ENCODE results near the gene DALRD3. TPM values are rescaled to one million over a fixed set of nuclear protein-coding genes. Genes with fewer than 3 reads are reported as not detected.

DALRD3 gene
- total RNA-seq, 1 donor from 2014 or later: 32.9 TPM

- Mint-ChIP-seq H3K4me3 (no peak overlapping the region), H3K27me3 (ENCODE audit: insufficient read depth, low read depth) (no peaks in the 10 kb centered on the region), H3K27ac (no peak overlapping the region), H3K9me3 (no peaks in the 10 kb centered on the region), H3K4me1 (peaks cover 3% of the 10 kb centered on the region), H3K36me3 (peaks cover 22% of the 10 kb centered on the region)
- Histone ChIP-seq H4K20me1 (ENCODE audit: low read depth) (peaks cover 9% of the 10 kb centered on the region), H3K4me2 (no peak overlapping the region), H3K9ac (no peak overlapping the region), H3K27me3 (no peaks in the 10 kb centered on the region), H3K4me3 (no peak overlapping the region), H3K9me3 (ENCODE audit: low read depth) (no peaks in the 10 kb centered on the region), H3K36me3 (no peaks in the 10 kb centered on the region), H3K27ac (no peak overlapping the region), H2AFZ (replicated peaks) (no peak overlapping the region), H3F3A (ENCODE audit: low read depth) (peaks cover 38% of the 10 kb centered on the region), H3K4me1 (no peaks in the 10 kb centered on the region), H3K79me2 (ENCODE audit: low read depth) (no peaks in the 10 kb centered on the region)
- TF ChIP-seq EZH2phosphoT487 (IDR thresholded peaks at IDR 0.05): no peak
- no peak for TF ChIP-seq EZH2 (IDR thresholded peaks at IDR 0.05)
- no peak for TF ChIP-seq CTCF (IDR thresholded peaks at IDR 0.05)
- DNase-seq (ENCODE audit: low spot score): no peak
Measured at GRCh38 chr3:49034650-49035049, 16.3 kb upstream of the DALRD3 start.

- Mint-ChIP-seq H3K4me3 (no peak overlapping the region), H3K27me3 (ENCODE audit: insufficient read depth, low read depth) (peaks cover 8% of the 10 kb centered on the region), H3K4me1 (peaks cover 17% of the 10 kb centered on the region), H3K36me3 (peaks cover 23% of the 10 kb centered on the region), H3K27ac (no peak overlapping the region), H3K9me3 (no peaks in the 10 kb centered on the region)
- H3K4me3 ChIP-seq: no peak overlapping the region
- no peaks in the 10 kb centered on the region for H3K27me3 ChIP-seq
- no peak overlapping the region for H3K9ac ChIP-seq
- H3F3A ChIP-seq (ENCODE audit: low read depth): peaks cover 45% of the 10 kb centered on the region
- H3K36me3 ChIP-seq: no peaks in the 10 kb centered on the region
- peaks cover 11% of the 10 kb centered on the region for H3K4me1 ChIP-seq
- no peak overlapping the region for H3K4me2 ChIP-seq
- H3K79me2 ChIP-seq (ENCODE audit: low read depth): peaks cover 14% of the 10 kb centered on the region
- H2AFZ ChIP-seq (replicated peaks): no peak overlapping the region
- no peak for DNase-seq (ENCODE audit: low spot score)
- TF ChIP-seq EZH2 (IDR thresholded peaks at IDR 0.05) (no peak), EZH2phosphoT487 (IDR thresholded peaks at IDR 0.05) (no peak), CTCF (IDR thresholded peaks at IDR 0.05) (no peak)
- no peaks in the 10 kb centered on the region for H3K9me3 ChIP-seq (ENCODE audit: low read depth)
- no peak overlapping the region for H3K27ac ChIP-seq
- H4K20me1 ChIP-seq (ENCODE audit: low read depth): peaks cover 9% of the 10 kb centered on the region
Measured at GRCh38 chr3:49032646-49033304, 14.4 kb upstream of the DALRD3 start.

GRCh38 chr3:49030321-49030720 is 11.9 kb upstream of the DALRD3 start:
- no peak overlapping the region for H3K4me2 ChIP-seq
- Mint-ChIP-seq H3K36me3 (peaks cover 37% of the 10 kb centered on the region), H3K27ac (no peak overlapping the region), H3K9me3 (no peaks in the 10 kb centered on the region), H3K4me1 (peaks cover 20% of the 10 kb centered on the region), H3K4me3 (no peak overlapping the region), H3K27me3 (ENCODE audit: insufficient read depth, low read depth) (peaks cover 12% of the 10 kb centered on the region)
- no peak overlapping the region for H3K4me3 ChIP-seq
- H3K36me3 ChIP-seq: no peaks in the 10 kb centered on the region
- no peaks in the 10 kb centered on the region for H3K27me3 ChIP-seq
- H3K27ac ChIP-seq: no peak overlapping the region
- peaks cover 55% of the 10 kb centered on the region for H3F3A ChIP-seq (ENCODE audit: low read depth)
- H2AFZ ChIP-seq (replicated peaks): no peak overlapping the region
- no peak for TF ChIP-seq EZH2 (IDR thresholded peaks at IDR 0.05)
- no peak for TF ChIP-seq CTCF (IDR thresholded peaks at IDR 0.05)
- TF ChIP-seq EZH2phosphoT487 (IDR thresholded peaks at IDR 0.05): no peak
- DNase-seq (ENCODE audit: low spot score): no peak
- H3K79me2 ChIP-seq (ENCODE audit: low read depth): peaks cover 19% of the 10 kb centered on the region
- H3K9me3 ChIP-seq (ENCODE audit: low read depth): no peaks in the 10 kb centered on the region
- H3K4me1 ChIP-seq: peaks cover 11% of the 10 kb centered on the region
- no peak overlapping the region for H3K9ac ChIP-seq
- no peaks in the 10 kb centered on the region for H4K20me1 ChIP-seq (ENCODE audit: low read depth)
